ENCODE measurements around the gene PRIM1. TPM values are rescaled to one million over a fixed set of nuclear protein-coding genes. Genes with fewer than 3 reads are reported as not detected.
A peak's percentile ranks its signal among the peaks of the same experiment; 100 is the strongest.

The PRIM1 gene
- total RNA-seq, 1 donor from 2014 or later, result 67.5 TPM

GRCh38 chr12:56699020-56699661 is 53.0 kb downstream of the PRIM1 start:
- Mint-ChIP-seq H3K9me3 (no peaks in the 10 kb centered on the region), H3K36me3 (ENCODE audit: low read depth) (peaks cover 1% of the 10 kb centered on the region), H3K4me3 (no peak overlapping the region), H3K27me3 (ENCODE audit: insufficient read depth) (no peaks in the 10 kb centered on the region), H3K4me1 (ENCODE audit: low read depth) (peaks cover 4% of the 10 kb centered on the region), H3K27ac (no peak overlapping the region)
- no peak for DNase-seq (ENCODE audit: low spot score)
- intact Hi-C loops (cut with micrococcal nuclease), result no loop called here

GRCh38 chr12:56695327-56696101 is 56.6 kb downstream of the PRIM1 start:
- no peak overlapping the region for H3K27ac Mint-ChIP-seq
- H3K36me3 Mint-ChIP-seq (ENCODE audit: low read depth), result no peaks in the 10 kb centered on the region
- DNase-seq (ENCODE audit: low spot score), result no peak
- no peaks in the 10 kb centered on the region for H3K27me3 Mint-ChIP-seq (ENCODE audit: insufficient read depth)
- intact Hi-C loops (cut with micrococcal nuclease), result no loop called here
- no peaks in the 10 kb centered on the region for H3K4me1 Mint-ChIP-seq (ENCODE audit: low read depth)
- no peaks in the 10 kb centered on the region for H3K9me3 Mint-ChIP-seq
- no peak overlapping the region for H3K4me3 Mint-ChIP-seq

DNA sequence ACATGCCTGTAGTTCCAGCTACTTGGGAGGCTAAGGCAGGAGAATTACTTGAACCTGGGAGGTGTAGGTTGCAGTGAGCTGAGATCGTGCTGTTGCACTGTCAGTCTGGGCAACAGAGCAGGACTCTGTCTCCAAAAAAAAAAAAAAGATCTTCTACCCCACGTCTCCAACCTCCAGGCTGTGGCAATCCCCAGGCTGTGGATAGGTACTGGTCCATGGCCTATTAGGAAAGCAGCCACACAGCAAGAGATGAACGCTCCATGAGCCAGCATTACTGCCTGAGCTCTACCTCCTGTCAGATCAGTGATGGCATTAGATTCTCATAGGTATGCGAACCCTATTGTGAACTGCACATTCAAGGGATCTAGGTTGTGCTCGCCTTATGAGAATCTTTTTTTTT is 58.0 kb downstream of the PRIM1 start:
- peaks cover 1% of the 10 kb centered on the region for H3K4me1 Mint-ChIP-seq (ENCODE audit: low read depth)
- H3K27ac Mint-ChIP-seq, result no peak overlapping the region
- H3K4me3 Mint-ChIP-seq, result no peak overlapping the region
- H3K9me3 Mint-ChIP-seq, result no peaks in the 10 kb centered on the region
- no peak for DNase-seq (ENCODE audit: low spot score)
- H3K36me3 Mint-ChIP-seq (ENCODE audit: low read depth), result no peaks in the 10 kb centered on the region
- intact Hi-C loops (cut with micrococcal nuclease), result no loop called here
- no peaks in the 10 kb centered on the region for H3K27me3 Mint-ChIP-seq (ENCODE audit: insufficient read depth)

DNA sequence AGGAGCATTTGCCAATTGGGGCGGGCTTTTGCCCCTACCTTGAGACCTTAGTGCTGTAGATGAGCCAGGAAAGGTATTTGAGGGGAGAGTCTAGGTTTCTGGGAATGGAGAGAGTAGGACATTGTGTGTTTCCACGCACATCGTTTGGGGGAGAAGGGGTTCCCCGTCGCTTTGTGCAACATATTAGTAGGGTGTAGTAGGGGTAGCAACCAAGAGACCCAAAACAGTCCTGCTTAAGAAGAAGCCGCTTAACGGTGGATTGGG is 63.3 kb downstream of the PRIM1 start:
- Mint-ChIP-seq H3K27me3 (ENCODE audit: insufficient read depth) (no peaks in the 10 kb centered on the region), H3K36me3 (ENCODE audit: low read depth) (peaks cover 20% of the 10 kb centered on the region), H3K4me3 (peak overlapping the region; percentile 100), H3K27ac (peak overlapping the region; percentile 100), H3K4me1 (ENCODE audit: low read depth) (peaks cover 22% of the 10 kb centered on the region), H3K9me3 (no peaks in the 10 kb centered on the region)
- DNase-seq (ENCODE audit: low spot score), result no peak
- intact Hi-C loops (cut with micrococcal nuclease), result loop anchor here (1.0 to 10.0 kb wide), 18 partner anchors 11 to 861 kb away; partner anchors contain the start of genes DDIT3, DNAJC14, MBD6 and MYL6

DNA sequence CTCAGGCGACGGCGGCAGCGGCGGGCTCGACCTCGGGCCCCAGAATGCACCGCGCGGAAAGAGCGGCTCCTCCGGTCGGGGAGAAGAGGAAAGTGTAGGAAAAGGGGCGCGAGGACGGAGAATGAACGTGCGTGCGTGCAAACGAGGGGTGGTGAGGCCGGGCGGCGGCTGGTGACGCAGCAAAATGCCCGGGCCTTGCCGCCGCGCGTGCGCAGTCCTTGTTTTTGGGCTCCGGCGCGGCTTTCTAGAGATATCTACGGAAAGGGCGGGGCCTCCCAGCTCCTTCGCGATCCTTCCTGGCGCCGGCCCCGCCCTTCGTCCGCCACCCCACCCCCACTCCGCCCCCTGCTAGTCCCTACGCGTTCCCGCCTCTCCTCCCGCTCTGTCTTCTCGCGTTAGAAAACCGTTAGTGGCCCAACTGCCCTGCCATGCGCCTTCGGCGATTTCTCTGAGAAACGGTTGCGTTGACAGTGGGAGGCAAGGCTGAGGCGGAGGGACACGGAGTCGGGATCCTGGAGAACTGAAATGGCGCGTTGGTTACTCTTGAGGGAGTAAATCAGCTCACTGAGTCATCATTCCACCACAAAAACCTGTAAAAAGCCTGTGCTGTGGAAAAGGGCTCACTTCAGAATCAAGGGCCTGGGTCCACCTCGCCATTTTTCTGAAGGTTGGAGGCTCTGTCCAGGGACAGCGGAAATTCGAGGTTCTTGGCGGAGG is 63.8 kb downstream of the PRIM1 start, which contains the start of gene PTGES3:
TSS of gene PTGES3 (minus strand) at position 156 of the 717 bp plus-strand sequence. CDS start 285 bp downstream, outside the sequence.
- peaks cover 23% of the 10 kb centered on the region for H3K4me1 Mint-ChIP-seq (ENCODE audit: low read depth)
- H3K27ac Mint-ChIP-seq, result peak within 1 kb of the TSS; percentile 100
- H3K9me3 Mint-ChIP-seq, result no peaks in the 10 kb centered on the region
- H3K36me3 Mint-ChIP-seq (ENCODE audit: low read depth), result peaks cover 20% of the 10 kb centered on the region
- no peaks in the 10 kb centered on the region for H3K27me3 Mint-ChIP-seq (ENCODE audit: insufficient read depth)
- peak; percentile 98 for DNase-seq (ENCODE audit: low spot score)
- peak within 1 kb of the TSS; percentile 100 for H3K4me3 Mint-ChIP-seq
- intact Hi-C loops (cut with micrococcal nuclease), result loop anchor here (1.0 to 10.0 kb wide), 18 partner anchors 11 to 861 kb away; partner anchors contain the start of genes DDIT3, DNAJC14, MBD6 and MYL6

GRCh38 chr12:56687223-56688128 is 64.6 kb downstream of the PRIM1 start:
- H3K27me3 Mint-ChIP-seq (ENCODE audit: insufficient read depth), result no peaks in the 10 kb centered on the region
- H3K27ac Mint-ChIP-seq, result peak overlapping the region; percentile 100
- no peaks in the 10 kb centered on the region for H3K9me3 Mint-ChIP-seq
- intact Hi-C loops (cut with micrococcal nuclease), result loop anchor here (1.0 to 10.0 kb wide), 18 partner anchors 10 to 860 kb away; partner anchors contain the start of genes DDIT3, DNAJC14, MBD6 and MYL6
- peaks cover 23% of the 10 kb centered on the region for H3K36me3 Mint-ChIP-seq (ENCODE audit: low read depth)
- H3K4me1 Mint-ChIP-seq (ENCODE audit: low read depth), result peaks cover 23% of the 10 kb centered on the region
- H3K4me3 Mint-ChIP-seq, result peak overlapping the region; percentile 100
- DNase-seq (ENCODE audit: low spot score), result peak; percentile 45

DNA sequence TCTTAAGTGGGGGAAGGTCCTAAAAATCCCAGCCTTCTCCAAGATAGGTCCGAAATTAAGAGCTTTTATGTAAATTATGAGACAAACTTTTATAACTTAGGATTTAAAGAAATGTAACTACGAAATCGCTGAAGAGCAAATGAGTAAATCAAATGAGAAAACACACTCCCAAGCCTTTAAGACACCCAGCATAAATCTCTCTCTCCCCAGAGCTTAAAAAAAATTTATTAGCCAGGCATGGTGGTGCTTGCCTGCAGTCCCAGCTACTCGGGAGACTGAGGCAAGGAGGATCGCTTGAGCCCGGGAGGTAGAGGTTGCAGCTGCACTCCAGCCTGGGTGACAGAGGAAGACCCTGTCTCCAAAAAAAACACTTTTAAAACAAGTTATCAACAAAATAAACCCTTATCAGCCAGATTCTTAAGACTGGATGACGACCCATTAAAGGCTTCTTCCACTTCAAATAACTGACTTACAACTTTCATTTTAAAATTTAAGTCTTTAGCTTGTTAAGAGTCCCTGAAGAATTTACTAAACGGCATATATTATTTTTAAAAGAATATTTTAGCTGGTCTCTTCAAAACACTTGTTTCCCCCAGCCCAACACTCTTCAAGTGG is 67.3 kb downstream of the PRIM1 start:
- H3K9me3 Mint-ChIP-seq, result no peaks in the 10 kb centered on the region
- H3K36me3 Mint-ChIP-seq (ENCODE audit: low read depth), result peaks cover 30% of the 10 kb centered on the region
- no peak for DNase-seq (ENCODE audit: low spot score)

DNA sequence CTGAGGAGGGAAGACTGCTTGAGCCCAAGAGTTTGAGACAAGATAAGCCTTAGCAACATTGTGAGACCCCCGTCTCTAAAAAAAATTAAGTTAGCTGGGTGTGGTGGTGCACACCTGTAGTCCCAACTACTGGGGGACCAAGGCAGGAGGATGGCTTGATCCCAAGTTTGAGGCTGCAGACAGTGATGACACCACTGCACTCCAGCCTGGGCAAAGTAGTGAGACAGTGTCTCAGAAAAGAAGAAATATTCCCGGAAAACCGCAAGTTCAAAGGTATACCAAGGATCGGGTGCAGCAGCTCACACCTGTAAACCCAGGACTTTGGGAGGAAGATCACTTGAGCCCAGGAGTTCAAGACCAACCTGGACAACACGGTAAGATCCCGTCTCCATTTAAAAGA is 69.8 kb downstream of the PRIM1 start:
- Mint-ChIP-seq H3K4me1 (ENCODE audit: low read depth) (peaks cover 39% of the 10 kb centered on the region), H3K27ac (peak overlapping the region; percentile 55), H3K4me3 (peak overlapping the region; percentile 89), H3K36me3 (ENCODE audit: low read depth) (peaks cover 43% of the 10 kb centered on the region), H3K27me3 (ENCODE audit: insufficient read depth) (no peaks in the 10 kb centered on the region), H3K9me3 (no peaks in the 10 kb centered on the region)
- intact Hi-C loops (cut with micrococcal nuclease), result loop anchor here (10.0 kb wide), 1 partner anchor 528 kb away; the partner anchor contains the start of genes MYL6 and MYL6B
- no peak for DNase-seq (ENCODE audit: low spot score)

More for the DNA sequence above, 67.3 kb downstream of the PRIM1 start:
- Mint-ChIP-seq H3K27me3 (ENCODE audit: insufficient read depth) (no peaks in the 10 kb centered on the region), H3K4me3 (peak overlapping the region; percentile 89), H3K27ac (peak overlapping the region; percentile 95), H3K4me1 (ENCODE audit: low read depth) (peaks cover 30% of the 10 kb centered on the region)
- intact Hi-C loops (cut with micrococcal nuclease), result loop anchor here (1.0 to 10.0 kb wide), 11 partner anchors 28 to 1067 kb away; partner anchors contain the start of genes CDK4, DDIT3, DNAJC14 and MBD6

Other genes starting within 250 kb of the PRIM1 start
- 4.0 and 6.5 TPM in 2 replicates for gene RBMS2, start 230.5 kb downstream of the PRIM1 start, total RNA-seq
- gene BAZ2A, start 122.0 kb downstream of the PRIM1 start, total RNA-seq, result 119 and 126 TPM in 2 replicates
- gene ATP5F1B, start 106.3 kb downstream of the PRIM1 start, total RNA-seq, result 714 and 716 TPM in 2 replicates
- gene PTGES3, start 64.0 kb downstream of the PRIM1 start, total RNA-seq, result 301 and 302 TPM in 2 replicates
- gene NACA, start 27.0 kb downstream of the PRIM1 start, total RNA-seq, result 942 and 963 TPM in 2 replicates
- 1.3 and 1.7 TPM in 2 replicates for gene HSD17B6, start 11.0 kb upstream of the PRIM1 start, total RNA-seq
- gene SDR9C7, start 182.1 kb upstream of the PRIM1 start, total RNA-seq, result not detected in 2 replicates
- gene RDH16, start 205.3 kb upstream of the PRIM1 start, total RNA-seq, result 0.23 and 0.29 TPM in 2 replicates